GM13977 (cell line): ENCODE measurements around the gene RAPGEF1.

Experiments used
- DNase-seq: peaks from one replicate; pipeline ENCODE4 v3.0.0; 2012; ENCODE audit warnings: low spot score
- in situ Hi-C: fragments of 300-500 bp; cut with MboI; formaldehyde crosslinking; loops from one replicate; pipeline ENCODE4 v1.12.0; 2022; ENCODE audit warnings: low sequenced_read_pairs, low pct_unique_long_range_greater_than_20kb, mixed read lengths, inconsistent platforms; ENCODE audit not compliant: unreplicated experiment
- TF ChIP-seq, protein P1 (sequence below): IDR thresholded peaks from 2 replicates; pipeline ENCODE4 v1.5.1; 2012; ENCODE audit warnings: mild to moderate bottlenecking, control low read depth; ENCODE audit not compliant: insufficient read depth; ENCODE audit errors: extremely low read depth, missing control alignments

RAPGEF1 gene

DNA sequence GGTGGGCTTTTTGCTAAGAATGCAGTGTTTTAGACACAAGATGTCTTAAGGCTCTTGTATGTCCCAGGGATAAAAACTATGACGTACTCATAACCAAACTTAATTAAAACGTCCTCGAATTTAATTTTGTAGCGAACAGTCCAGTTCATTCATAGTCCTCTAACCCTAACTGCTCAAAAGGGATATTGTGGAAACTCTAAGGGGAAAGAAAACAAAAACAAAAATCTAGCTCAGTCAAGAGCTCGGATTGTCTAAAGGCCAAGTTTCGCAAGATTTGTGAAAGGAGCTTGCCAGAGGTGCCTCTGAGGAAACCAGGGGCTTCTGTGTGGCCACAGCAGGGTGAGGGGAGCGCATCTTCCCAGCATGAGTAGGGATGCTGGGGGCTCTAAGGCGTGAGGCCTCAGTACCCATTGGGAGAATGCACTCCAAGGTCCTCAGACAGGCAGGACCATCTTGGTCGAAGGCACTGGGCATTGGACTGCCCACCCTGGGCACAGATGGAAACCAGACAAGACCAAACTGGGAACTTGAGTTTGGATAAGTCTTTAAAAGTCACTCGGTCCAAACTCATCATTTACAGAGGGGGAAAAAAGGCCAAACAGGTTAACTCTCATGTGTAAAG, 122.8 kb downstream of the RAPGEF1 start:
- in situ Hi-C loops: no loop called here
- no peak for DNase-seq
- TF ChIP-seq, protein P1, sequence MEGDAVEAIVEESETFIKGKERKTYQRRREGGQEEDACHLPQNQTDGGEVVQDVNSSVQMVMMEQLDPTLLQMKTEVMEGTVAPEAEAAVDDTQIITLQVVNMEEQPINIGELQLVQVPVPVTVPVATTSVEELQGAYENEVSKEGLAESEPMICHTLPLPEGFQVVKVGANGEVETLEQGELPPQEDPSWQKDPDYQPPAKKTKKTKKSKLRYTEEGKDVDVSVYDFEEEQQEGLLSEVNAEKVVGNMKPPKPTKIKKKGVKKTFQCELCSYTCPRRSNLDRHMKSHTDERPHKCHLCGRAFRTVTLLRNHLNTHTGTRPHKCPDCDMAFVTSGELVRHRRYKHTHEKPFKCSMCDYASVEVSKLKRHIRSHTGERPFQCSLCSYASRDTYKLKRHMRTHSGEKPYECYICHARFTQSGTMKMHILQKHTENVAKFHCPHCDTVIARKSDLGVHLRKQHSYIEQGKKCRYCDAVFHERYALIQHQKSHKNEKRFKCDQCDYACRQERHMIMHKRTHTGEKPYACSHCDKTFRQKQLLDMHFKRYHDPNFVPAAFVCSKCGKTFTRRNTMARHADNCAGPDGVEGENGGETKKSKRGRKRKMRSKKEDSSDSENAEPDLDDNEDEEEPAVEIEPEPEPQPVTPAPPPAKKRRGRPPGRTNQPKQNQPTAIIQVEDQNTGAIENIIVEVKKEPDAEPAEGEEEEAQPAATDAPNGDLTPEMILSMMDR: no peak

DNA sequence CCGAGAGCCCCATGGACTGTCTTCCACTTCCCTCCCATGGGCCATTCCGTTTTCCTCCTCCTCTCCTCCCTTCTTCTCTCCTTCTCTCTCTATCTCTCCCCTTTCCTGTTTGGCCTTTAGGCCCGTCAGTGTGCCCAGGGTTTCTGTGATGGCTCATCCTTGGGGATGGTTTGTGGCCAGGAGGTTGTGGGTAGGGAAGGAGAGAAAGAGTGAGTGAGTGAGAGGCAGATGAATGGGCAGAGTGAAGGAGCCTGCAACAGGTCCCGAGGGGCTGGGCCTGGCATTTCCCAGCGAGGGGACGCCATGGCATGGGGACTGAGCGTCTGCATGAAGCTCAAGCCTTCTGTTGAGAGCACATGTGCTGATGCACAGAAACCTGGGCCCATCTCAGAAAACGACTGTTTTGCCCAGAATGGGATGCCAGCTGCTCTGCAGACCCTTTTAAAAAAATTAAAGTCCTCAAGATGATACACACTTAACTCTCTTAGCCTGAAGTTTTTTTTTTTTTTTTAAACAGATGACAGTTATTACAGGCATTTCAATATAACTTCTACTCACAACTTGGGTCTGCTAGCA, 125.4 kb downstream of the RAPGEF1 start:
- no peak for DNase-seq
- in situ Hi-C loops: no loop called here
- TF ChIP-seq, protein P1: no peak

GRCh38 chr9:131613921-131614320, 126.0 kb downstream of the RAPGEF1 start:
- DNase-seq: no peak
- in situ Hi-C loops: no loop called here
- TF ChIP-seq, protein P1: no peak

DNA sequence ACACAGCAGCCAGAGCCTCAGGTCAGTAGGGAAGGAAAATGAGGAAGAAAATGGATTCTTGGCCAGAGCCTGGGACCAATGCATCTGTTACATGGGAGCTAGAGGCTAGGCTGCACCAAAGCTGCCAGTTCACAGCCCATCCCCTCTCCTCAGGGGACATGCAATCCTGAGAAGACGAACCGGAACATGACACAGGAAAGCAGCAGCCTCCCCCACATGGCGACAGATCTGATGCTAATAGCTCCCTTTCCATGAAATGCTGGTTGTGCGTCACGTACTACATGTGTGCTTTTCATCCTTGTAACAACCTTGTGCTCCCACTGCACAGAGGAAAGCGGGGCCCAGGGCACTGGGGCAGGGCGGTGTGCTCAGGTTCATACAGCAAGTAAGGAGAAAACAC, 127.0 kb downstream of the RAPGEF1 start:
- in situ Hi-C loops: no loop called here
- DNase-seq: no peak
- TF ChIP-seq, protein P1: no peak

DNA sequence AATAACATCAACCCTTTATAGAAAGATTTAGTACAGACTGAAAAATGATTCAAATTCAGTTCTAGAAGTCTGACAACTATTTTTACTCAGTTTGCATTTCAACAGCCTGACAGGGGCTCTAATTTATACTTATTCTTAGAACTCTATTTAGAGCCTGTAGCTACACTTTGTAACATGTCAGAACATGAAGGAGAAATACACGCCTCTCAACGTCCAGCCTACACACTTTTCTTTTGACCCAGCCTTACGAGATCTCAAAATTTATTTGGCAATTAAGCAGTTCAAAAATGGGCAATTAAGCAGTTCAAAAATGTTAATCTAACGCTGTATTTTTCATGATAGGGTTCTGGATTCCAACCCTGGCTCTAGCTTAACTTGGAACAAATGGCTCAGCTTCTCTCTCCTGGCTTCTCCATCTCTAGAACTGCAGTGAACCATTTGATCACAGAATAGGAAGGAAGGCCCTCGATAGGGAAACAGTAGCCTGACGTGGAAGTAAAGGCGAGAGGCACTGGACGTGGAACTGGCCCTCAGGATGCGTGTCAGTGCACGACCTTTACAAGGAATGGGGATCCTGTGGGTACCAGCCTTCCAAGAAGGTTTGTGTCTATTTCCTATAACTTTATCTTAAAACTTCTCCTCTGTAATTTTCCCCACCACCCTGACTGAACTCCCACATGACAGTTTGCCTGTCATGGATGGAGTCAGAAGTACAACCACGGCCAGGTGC, 128.1 kb downstream of the RAPGEF1 start:
- no peak for DNase-seq
- TF ChIP-seq, protein P1: no peak
- in situ Hi-C loops: no loop called here

DNA sequence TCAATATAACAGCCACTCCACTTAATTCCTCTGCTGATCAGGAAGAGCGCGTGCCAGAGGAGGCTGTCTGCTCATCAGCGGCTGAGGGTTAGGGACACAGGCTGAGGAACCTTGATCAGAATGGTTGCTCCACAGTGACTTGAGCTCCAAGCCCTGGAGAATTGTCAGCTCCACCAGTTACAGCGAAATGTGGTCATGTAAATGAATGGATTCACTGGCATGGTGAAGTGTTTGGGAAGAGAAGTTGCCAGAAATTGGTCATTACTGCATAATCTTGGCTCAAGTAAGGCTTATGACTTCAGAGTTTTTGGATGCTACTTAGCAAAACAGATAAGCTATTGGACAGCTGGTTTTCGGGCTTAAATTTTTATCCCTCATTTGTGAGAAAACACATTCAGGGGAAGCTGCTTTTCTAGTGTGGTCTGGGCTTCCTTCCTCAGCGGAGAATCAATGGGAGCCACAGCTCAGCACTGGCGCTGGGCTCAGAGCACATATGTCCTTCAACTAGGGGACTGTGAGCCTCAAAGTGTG, 129.6 kb downstream of the RAPGEF1 start:
- no peak for DNase-seq
- TF ChIP-seq, protein P1: no peak

More for the DNA sequence above, 129.6 kb downstream of the RAPGEF1 start:
- in situ Hi-C loops: no loop called here
